ENCODE results near the gene POP7. TPM values are rescaled to one million over a fixed set of nuclear protein-coding genes. Genes with fewer than 3 reads are reported as not detected.

Gene POP7
- total and polyA plus RNA-seq, 4 donors: 19.1 to 40.1 (median 33.8) TPM

GRCh38 chr7:100719523-100720278 lies 13.8 kb downstream of the POP7 start:
- peak overlapping the region in 1 of 3 donors; percentile 69 for H3K4me3 ChIP-seq (ENCODE audit: low read depth in 1 of 3, low read length in 3 of 3)
- no peaks in the 10 kb centered on the region for H3K27me3 ChIP-seq (ENCODE audit: control insufficient read depth in 4 of 4, insufficient read depth in 4 of 4, low read length in 3 of 4)
- peak overlapping the region in 1 of 2 donors; percentile 22 for H3K27ac ChIP-seq (ENCODE audit: low read depth in 1 of 2, low read length in 2 of 2)
- no peak overlapping the region for H3K9ac ChIP-seq (ENCODE audit: low read depth in 1 of 2, low read length in 2 of 2)
- TF ChIP-seq SP1 (IDR thresholded peaks at IDR 0.05) (peak; percentile 21), TAF1 (conservative IDR thresholded peaks at IDR 0.05) (no peak), ZBTB33 (IDR thresholded peaks at IDR 0.05) (no peak), RAD21 (IDR thresholded peaks at IDR 0.05) (peak; percentile 60 to 70), HNF4A (conservative IDR thresholded peaks at IDR 0.05) (peak; percentile 42 to 44), NR2F2 (IDR thresholded peaks at IDR 0.05) (no peak), RXRA (IDR thresholded peaks at IDR 0.05) (peak; percentile 14 to 28), FOXA2 (IDR thresholded peaks at IDR 0.05) (no peak)
- TF ChIP-seq, protein P1, sequence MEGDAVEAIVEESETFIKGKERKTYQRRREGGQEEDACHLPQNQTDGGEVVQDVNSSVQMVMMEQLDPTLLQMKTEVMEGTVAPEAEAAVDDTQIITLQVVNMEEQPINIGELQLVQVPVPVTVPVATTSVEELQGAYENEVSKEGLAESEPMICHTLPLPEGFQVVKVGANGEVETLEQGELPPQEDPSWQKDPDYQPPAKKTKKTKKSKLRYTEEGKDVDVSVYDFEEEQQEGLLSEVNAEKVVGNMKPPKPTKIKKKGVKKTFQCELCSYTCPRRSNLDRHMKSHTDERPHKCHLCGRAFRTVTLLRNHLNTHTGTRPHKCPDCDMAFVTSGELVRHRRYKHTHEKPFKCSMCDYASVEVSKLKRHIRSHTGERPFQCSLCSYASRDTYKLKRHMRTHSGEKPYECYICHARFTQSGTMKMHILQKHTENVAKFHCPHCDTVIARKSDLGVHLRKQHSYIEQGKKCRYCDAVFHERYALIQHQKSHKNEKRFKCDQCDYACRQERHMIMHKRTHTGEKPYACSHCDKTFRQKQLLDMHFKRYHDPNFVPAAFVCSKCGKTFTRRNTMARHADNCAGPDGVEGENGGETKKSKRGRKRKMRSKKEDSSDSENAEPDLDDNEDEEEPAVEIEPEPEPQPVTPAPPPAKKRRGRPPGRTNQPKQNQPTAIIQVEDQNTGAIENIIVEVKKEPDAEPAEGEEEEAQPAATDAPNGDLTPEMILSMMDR (IDR thresholded peaks at IDR 0.05; ENCODE audit: low read depth, low read length, missing input control): peak; percentile 20
- TF ChIP-seq, protein P2, sequence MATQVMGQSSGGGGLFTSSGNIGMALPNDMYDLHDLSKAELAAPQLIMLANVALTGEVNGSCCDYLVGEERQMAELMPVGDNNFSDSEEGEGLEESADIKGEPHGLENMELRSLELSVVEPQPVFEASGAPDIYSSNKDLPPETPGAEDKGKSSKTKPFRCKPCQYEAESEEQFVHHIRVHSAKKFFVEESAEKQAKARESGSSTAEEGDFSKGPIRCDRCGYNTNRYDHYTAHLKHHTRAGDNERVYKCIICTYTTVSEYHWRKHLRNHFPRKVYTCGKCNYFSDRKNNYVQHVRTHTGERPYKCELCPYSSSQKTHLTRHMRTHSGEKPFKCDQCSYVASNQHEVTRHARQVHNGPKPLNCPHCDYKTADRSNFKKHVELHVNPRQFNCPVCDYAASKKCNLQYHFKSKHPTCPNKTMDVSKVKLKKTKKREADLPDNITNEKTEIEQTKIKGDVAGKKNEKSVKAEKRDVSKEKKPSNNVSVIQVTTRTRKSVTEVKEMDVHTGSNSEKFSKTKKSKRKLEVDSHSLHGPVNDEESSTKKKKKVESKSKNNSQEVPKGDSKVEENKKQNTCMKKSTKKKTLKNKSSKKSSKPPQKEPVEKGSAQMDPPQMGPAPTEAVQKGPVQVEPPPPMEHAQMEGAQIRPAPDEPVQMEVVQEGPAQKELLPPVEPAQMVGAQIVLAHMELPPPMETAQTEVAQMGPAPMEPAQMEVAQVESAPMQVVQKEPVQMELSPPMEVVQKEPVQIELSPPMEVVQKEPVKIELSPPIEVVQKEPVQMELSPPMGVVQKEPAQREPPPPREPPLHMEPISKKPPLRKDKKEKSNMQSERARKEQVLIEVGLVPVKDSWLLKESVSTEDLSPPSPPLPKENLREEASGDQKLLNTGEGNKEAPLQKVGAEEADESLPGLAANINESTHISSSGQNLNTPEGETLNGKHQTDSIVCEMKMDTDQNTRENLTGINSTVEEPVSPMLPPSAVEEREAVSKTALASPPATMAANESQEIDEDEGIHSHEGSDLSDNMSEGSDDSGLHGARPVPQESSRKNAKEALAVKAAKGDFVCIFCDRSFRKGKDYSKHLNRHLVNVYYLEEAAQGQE (IDR thresholded peaks at IDR 0.05): no peak
- no peaks in the 10 kb centered on the region for H3K9me3 ChIP-seq (ENCODE audit: control insufficient read depth in 4 of 4, low read length in 3 of 4)
- 30% methylated on average over 8 of the region's 8 CpGs for WGBS
- H3K36me3 ChIP-seq (ENCODE audit: control insufficient read depth in 4 of 4, insufficient read depth in 3 of 4, low read depth in 1 of 4, low read length in 3 of 4): no peaks in the 10 kb centered on the region
- no peak for DNase-seq (ENCODE audit: low spot score)
- H3K4me1 ChIP-seq (ENCODE audit: control insufficient read depth in 4 of 4, insufficient read depth in 4 of 4, low read length in 3 of 4): peaks cover 9 to 54% (median 42%) of the 10 kb centered on the region in 4 donors

GRCh38 chr7:100720279-100720670 lies 14.4 kb downstream of the POP7 start, which contains the start of gene EPO:
TSS of gene EPO (plus strand) at chr7:100720468. CDS start at chr7:100720981, 513 bp downstream.
- peak within 1 kb of the TSS in 2 of 3 donors; percentile 32 to 69 for H3K4me3 ChIP-seq (ENCODE audit: low read depth in 1 of 3, low read length in 3 of 3)
- no peaks in the 10 kb centered on the region for H3K9me3 ChIP-seq (ENCODE audit: control insufficient read depth in 4 of 4, low read length in 3 of 4)
- H3K4me1 ChIP-seq (ENCODE audit: control insufficient read depth in 4 of 4, insufficient read depth in 4 of 4, low read length in 3 of 4): peaks cover 9 to 59% (median 46%) of the 10 kb centered on the region in 4 donors
- no peaks in the 10 kb centered on the region for H3K27me3 ChIP-seq (ENCODE audit: control insufficient read depth in 4 of 4, insufficient read depth in 4 of 4, low read length in 3 of 4)
- WGBS: 8% methylated on average over 21 of the region's 21 CpGs
- H3K27ac ChIP-seq (ENCODE audit: low read depth in 1 of 2, low read length in 2 of 2): peak within 1 kb of the TSS; percentile 82 to 93
- H3K36me3 ChIP-seq (ENCODE audit: control insufficient read depth in 4 of 4, insufficient read depth in 3 of 4, low read depth in 1 of 4, low read length in 3 of 4): no peaks in the 10 kb centered on the region
- DNase-seq (ENCODE audit: low spot score): no peak
- peak within 1 kb of the TSS; percentile 40 to 46 for H3K9ac ChIP-seq (ENCODE audit: low read depth in 1 of 2, low read length in 2 of 2)
- no peak for TF ChIP-seq ZBTB33 (IDR thresholded peaks at IDR 0.05)
- no peak for TF ChIP-seq MAX (IDR thresholded peaks at IDR 0.05)
- no peak for TF ChIP-seq EGR1 (IDR thresholded peaks at IDR 0.05; ENCODE audit: low read depth in 2 of 2)
- no peak for TF ChIP-seq JUND (IDR thresholded peaks at IDR 0.05)
- no peak for TF ChIP-seq RAD21 (IDR thresholded peaks at IDR 0.05)
- no peak for TF ChIP-seq SP1 (IDR thresholded peaks at IDR 0.05)
- no peak for TF ChIP-seq GABPA (IDR thresholded peaks at IDR 0.05 in 1 of 2, conservative IDR thresholded peaks at IDR 0.05 in 1 of 2)
- no peak for TF ChIP-seq HNF4G (IDR thresholded peaks at IDR 0.05)
- TF ChIP-seq TAF1 (conservative IDR thresholded peaks at IDR 0.05): no peak
- no peak for TF ChIP-seq FOXA2 (IDR thresholded peaks at IDR 0.05)
- no peak for TF ChIP-seq RXRA (IDR thresholded peaks at IDR 0.05)
- no peak for TF ChIP-seq HNF4A (conservative IDR thresholded peaks at IDR 0.05)
- no peak for TF ChIP-seq YY1 (IDR thresholded peaks at IDR 0.05)
- TF ChIP-seq FOXA1 (IDR thresholded peaks at IDR 0.05): no peak
- TF ChIP-seq, protein P1 (IDR thresholded peaks at IDR 0.05; ENCODE audit: low read depth, low read length, missing input control): no peak
